GM21619 (cell line): ENCODE data around the gene CALCOCO2.

Source experiments
- ATAC-seq: cut with Tn5 transposase; IDR thresholded peaks from one replicate; pipeline ENCODE4 v1.9.1; 2021; ENCODE audit not compliant: unreplicated experiment

Gene CALCOCO2

DNA sequence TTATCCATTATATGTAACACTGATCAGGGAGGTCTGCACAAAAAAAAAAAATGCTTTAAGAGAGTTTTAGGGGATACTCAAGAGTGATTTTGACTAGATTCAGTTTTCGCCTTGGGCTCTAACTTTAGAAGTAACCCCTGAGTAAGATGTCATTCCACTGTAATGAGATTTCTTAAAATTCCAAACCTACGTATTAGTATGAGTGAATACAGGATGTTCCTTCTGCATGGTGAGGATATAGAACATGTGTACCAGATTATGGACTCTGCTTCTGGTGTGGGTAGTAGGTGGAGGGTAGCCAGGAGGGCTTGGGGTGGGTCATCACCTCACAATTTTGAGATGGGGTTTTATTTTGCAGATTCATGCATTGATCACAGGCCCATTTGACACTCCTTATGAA is 81.6 kb downstream of the CALCOCO2 start:
- no peak for ATAC-seq
